GM18951 (cell line): Measurements from ENCODE around the gene FBLN5.

ENCODE experiments used
- POLR2A ChIP-seq: IDR thresholded peaks from 4 replicates; pipeline ENCODE4 v1.6.1; 2011; ENCODE audit warnings: mild to moderate bottlenecking; ENCODE audit not compliant: insufficient read length, insufficient read depth; ENCODE audit errors: extremely low read depth
- in situ Hi-C: fragments of 300-500 bp; cut with MboI; formaldehyde crosslinking; loops from one replicate; pipeline ENCODE4 v1.12.0; 2022; ENCODE audit warnings: low sequenced_read_pairs, mixed read lengths, inconsistent platforms; ENCODE audit not compliant: unreplicated experiment

FBLN5 gene

DNA sequence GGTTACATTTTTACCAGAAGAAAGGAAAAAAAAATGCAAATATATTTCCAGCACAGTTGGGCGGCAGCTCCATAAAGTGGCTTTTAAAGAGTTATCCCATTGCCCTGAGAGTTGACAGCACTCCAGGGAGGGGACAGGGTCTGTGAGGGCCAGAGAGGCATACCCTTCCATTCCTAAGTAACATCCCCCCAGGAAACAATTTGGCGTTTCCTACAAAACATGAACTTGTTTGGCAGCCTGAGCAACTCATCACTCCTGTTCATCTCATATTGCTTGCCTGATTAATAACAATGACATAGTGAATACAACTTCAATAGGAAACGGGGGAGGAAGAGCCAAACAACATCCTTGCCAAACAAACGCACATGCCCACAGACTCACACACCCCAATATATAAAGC, 103.5 kb downstream of the FBLN5 start:
- TF ChIP-seq POLR2A, result no peak
- in situ Hi-C loops, result no loop called here

DNA sequence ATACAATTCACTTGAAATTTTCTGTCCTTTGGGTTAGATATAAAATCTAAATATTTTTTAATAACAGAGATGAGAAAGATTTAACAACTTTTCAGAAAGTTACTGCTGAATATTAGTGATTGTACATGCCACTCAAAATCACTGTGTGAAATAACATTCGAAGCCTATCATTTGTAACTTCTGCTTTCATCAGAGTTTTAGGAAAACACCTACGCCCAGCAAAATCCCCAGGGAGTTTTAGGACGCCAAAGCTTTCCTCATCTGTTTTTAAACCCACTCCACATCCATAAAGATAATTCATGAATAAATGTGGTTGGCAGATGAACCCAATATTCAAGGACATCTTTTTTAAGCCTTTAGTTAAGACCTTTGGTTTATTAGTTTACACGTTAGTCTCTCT, 104.1 kb downstream of the FBLN5 start:
- in situ Hi-C loops, result no loop called here
- no peak for TF ChIP-seq POLR2A

DNA sequence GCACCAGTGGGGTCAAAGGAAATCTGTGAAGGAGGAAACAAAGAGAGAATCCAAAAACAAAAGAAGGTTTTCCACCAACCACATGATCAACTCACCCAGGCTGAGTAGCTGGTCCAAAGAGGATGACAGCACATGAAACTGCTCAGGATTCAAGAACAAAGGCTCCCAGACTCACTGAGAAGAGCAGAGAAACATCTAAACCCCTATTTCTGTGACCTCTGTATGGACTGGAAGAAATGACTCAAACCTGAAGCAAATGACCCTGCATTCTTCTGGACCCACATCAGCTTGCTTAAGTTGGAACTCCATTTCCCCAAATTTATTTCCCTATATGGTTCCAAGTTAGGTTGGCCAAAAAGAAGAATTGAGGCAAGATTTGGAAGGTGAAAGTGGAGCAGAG, 106.4 kb downstream of the FBLN5 start:
- in situ Hi-C loops, result no loop called here

DNA sequence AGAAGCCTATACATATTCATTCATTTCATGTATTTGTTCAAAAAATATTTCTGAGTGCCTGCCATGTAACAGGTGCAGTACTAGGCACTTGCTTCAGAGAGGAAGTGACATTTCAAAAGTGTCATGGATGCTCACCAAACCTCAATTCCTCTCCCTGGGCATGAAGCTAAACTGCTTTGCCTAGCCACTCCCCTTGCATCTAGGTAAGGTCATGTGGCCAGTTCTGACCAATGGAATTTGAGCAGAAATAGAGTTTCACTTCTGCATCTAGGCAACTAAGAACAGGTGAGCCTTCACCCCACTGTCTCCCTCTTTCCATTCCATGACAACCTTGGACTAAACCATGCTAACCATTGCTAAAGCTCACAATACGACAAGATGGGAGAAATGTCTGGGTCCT, 107.7 kb downstream of the FBLN5 start:
- in situ Hi-C loops, result no loop called here
- no peak for TF ChIP-seq POLR2A

More for the DNA sequence above, 106.4 kb downstream of the FBLN5 start:
- no peak for TF ChIP-seq POLR2A

DNA sequence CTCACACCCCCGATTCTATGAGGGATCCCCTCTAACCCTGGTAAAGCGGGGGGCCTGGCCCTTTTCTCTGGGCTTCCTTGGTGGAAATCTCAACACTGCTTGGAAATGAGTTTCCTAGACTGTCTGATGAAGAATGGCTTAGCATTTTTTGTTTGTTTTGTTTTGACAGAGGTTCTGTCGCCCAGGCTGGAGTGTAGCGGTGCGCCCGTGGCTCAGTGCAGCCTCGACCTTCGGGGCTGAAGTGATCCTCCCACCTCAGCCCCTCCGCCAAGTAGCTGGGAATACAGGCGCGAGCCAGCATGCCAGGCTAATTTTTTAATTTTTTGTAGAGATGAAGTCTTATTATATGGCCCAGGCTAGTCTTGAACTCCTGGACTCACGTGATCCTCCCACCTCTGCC, 110.4 kb downstream of the FBLN5 start:
- in situ Hi-C loops, result no loop called here
- no peak for TF ChIP-seq POLR2A

DNA sequence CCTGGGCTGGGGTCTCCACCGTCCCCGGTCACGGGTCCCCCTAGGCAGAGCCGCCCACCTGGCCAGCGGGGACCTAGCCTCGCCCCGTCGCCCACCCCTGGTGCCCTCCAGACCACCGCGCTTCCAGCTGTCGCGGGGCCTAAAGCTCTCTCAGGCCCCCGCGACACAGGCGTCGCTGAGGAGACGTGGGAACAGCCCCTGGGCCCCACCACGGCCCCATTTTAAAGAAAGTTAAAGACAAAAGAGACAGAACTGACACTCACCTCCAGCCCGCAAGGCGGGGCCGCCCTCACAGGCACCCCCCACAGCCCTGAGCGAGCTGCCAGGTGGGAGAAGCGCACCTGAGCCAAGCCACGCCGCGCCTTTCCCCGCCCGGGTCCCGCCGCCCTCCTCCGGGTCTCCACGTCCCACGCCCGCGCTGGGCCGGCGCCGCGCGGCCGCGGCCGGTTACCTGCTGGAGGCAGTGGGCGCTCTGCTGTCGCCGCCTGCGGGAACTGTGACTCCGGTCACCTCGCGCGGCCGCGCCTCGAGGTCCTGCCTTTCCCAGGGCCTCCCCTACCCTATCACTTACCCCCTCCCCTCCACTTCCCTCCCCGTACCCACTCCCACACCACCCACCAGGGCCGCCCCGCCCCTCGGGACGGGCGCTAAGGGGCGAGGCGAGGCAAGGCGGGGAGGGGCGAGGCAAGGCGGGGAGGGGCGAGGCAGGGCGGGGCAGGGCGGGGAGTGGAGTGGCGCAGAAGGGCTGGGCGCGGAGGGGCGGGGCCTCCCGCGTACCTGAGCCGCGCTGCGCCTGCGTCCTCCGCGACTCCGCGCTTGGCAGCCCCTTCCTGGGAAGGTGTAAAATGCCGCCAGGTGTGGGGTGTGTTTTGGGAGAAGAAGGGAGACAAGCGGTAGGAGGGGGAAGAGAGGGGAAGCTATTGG, 111.3 kb downstream of the FBLN5 start:
- TF ChIP-seq POLR2A, result peak; percentile 27
- in situ Hi-C loops, result no loop called here

DNA sequence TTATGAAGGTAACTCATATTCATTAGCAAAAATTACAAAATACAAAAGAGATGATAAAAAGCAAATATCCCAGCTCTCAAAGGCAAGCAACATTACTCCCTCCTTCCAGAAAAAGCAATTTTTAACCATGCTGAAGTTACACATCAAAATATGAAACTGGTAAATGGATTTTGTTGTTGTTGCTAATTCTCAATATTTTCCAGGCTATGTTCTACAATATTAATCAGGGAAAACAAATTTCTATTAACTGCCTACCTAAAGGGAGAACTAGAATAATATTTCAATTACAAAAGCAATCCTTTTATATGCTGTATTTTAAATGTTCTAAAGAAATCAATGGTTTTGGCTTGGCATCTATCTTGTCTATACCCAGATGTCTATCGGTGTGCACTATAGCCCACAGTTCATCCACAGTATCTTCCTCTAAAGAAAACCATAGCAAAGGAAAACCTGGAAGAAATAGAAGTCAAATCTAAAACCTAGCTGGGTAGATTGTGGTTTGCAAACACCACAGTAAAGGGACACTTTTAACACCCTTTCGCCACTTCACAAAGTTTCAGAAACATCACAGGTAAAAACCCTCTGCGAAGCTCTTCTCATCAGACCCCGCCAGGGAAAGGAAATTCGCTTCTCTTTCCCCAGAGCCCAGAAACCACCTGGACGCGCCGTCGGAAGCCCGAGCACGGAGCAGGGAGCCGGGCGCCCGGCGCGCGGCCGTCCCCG, 112.1 kb downstream of the FBLN5 start:
- in situ Hi-C loops, result no loop called here
- TF ChIP-seq POLR2A, result no peak

DNA sequence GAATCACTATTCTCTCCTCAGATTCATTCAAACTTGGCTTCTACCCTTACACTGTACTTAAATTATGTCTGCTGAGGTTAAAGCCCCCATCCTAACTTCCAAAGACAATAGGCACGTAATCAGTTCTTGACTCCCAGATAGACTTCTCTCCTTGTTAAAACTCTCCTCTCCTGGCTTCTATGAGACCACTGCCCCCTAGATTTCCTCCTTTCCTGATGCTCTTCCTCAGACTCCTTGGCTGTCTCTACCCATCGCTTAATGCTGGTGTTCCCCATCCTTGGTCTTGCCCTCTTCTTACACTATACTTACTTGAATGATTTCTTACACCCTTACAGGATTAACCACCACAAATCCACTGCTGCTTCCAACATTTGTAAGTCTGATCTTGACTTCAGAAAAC, 112.9 kb downstream of the FBLN5 start:
- no peak for TF ChIP-seq POLR2A
- in situ Hi-C loops, result no loop called here

DNA sequence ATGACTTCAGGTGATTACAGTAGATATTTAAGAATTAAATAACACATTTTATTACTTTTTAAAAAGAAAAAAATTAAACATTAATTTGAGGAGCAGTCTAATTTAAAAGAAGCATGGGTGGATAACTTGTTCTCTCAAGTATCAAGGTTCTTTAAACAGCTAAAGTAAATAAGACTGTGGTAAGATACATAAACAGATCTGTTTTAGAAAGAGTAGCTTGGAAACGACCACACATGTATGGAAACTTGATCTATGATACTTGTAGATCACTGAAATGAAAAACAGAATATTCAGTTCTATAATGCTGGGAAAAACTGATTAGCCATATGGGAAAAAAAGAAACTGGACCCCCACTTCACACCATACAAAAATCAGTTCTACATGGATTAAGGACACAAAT, 116.2 kb downstream of the FBLN5 start:
- in situ Hi-C loops, result no loop called here
- no peak for TF ChIP-seq POLR2A

DNA sequence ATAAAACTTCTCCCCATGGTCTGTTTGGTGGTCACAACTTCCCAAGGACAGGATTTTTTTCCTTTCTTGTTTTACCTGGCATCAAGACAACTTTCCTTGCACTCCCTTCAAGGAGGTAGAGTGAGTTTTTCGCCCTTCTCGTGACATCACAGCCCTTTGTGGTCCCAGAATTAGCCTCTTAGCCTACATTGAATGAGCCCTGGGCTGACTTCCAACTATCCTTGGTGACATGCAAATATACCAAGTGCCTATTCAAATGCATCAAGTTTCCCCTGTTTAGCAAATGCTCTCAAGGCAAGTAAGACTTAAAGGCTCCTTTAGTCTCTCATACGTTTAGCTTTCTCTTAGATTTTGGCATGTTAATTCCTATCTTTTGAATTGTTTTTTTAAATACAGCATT, 116.7 kb downstream of the FBLN5 start:
- no peak for TF ChIP-seq POLR2A
- in situ Hi-C loops, result no loop called here

DNA sequence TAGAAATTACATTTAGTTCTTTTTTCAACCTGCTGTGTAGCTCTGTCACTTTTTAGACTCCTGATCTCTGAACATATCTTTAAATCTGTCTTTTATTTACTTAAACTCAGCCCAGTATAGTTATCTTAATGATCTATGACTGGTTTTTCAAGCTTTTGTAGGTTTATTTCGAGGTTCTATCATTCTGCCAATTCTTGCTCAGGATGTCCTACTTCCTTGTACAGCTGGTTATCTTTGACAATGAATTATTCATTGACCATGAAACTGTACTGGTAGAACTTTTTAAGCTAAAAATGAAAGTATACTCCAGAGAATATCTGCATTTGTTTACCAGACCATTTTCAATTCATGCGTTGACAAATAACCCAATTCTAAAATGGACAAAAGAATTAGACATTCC, 118.0 kb downstream of the FBLN5 start:
- no peak for TF ChIP-seq POLR2A
- in situ Hi-C loops, result no loop called here

DNA sequence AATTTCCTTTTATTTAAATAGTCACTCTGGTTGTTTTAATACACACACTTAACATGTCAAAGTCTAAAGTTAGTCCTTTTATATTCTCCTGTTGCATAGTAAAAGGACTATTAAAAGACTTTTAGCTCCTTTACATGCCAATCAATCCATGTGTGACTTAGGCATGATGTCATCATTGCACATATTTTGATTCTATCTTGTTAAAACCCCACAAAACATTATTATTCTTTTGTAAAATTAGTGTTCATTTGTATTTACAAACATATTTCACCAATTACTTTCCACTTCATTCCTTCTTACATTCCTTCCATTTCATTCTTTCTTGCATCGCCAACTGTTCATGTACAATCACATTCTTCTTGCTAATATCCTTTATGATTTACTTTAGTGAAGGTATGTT, 119.7 kb downstream of the FBLN5 start:
- in situ Hi-C loops, result no loop called here
- TF ChIP-seq POLR2A, result no peak
